ENCODE measurements around the gene GJD4. TPM values are rescaled to one million over a fixed set of nuclear protein-coding genes. Genes with fewer than 3 reads are reported as not detected.

The GJD4 gene
- polyA plus RNA-seq, 3 donors, result 0.09 to 0.21 TPM; not detected in 1

- DNase-seq, result no peak
Observed at GRCh38 chr10:35652824-35653223, 47.7 kb downstream of the GJD4 start.

GRCh38 chr10:35657621-35658020 lies 52.5 kb downstream of the GJD4 start:
- no peak for DNase-seq

Other genes with a start within 250 kb of the GJD4 start
- 10 to 100 TPM; 11.6 to 16.7 (median 13.8) TPM for gene FZD8, start 37.0 kb downstream of the GJD4 start, polyA plus RNA-seq (ENCODE audit: insufficient read length in 3 of 3)

Data from renal pelvis (tissue), 4 donors.